ENCODE results near the gene ABCC3. TPM values are rescaled to one million over a fixed set of nuclear protein-coding genes. Genes with fewer than 3 reads are reported as not detected.

Gene ABCC3
- total and polyA plus RNA-seq, 2 of the 8 experiments (the other 6 are each of a cell fraction or from before 2014, with no cell fraction given): 0.35 to 0.37 TPM

- Histone ChIP-seq H3K79me1 (ENCODE audit: low read depth, low read length) (no peaks in the 10 kb centered on the region), H3K9ac (replicated peaks in 1 of 4; ENCODE audit: extremely low read depth in 1 of 4, low read depth in 3 of 4, low read length in 3 of 4) (no peak overlapping the region), H3K56ac (replicated peaks; ENCODE audit: insufficient read length, low read depth, low read length) (no peak overlapping the region), H3K36me3 (ENCODE audit: control insufficient read depth in 2 of 4, insufficient read depth in 4 of 4, low read length in 3 of 4) (no peaks in the 10 kb centered on the region), H2BK20ac (ENCODE audit: low read length) (no peak overlapping the region), H3K4ac (replicated peaks; ENCODE audit: insufficient read length, low read depth, low read length) (no peak overlapping the region), H3K18ac (ENCODE audit: extremely low read depth, low read length) (no peak overlapping the region), H2BK15ac (ENCODE audit: low read length) (no peak overlapping the region), H4K20me1 (replicated peaks in 1 of 2; ENCODE audit: control insufficient read depth in 1 of 2, insufficient read depth in 2 of 2, low read length in 2 of 2) (no peaks in the 10 kb centered on the region), H4K5ac (ENCODE audit: insufficient read length, low read depth, low read length) (no peak overlapping the region), H3K4me1 (replicated peaks in 1 of 4; ENCODE audit: control insufficient read depth in 3 of 4, insufficient read depth in 4 of 4, low read length in 3 of 4) (peaks cover 0 to 7% (median 2%) of the 10 kb centered on the region in 4 experiments; a peak in 3 of 7 replicates), H4K91ac (replicated peaks; ENCODE audit: insufficient read length, low read length) (no peak overlapping the region), H3K27ac (ENCODE audit: low read depth, low read length) (no peak overlapping the region), H2AK5ac (ENCODE audit: low read depth, low read length) (no peak overlapping the region), H2BK5ac (ENCODE audit: low read depth, low read length) (no peak overlapping the region), H3K14ac (ENCODE audit: insufficient read length) (no peak overlapping the region), H3K27me3 (replicated peaks in 1 of 4; ENCODE audit: control insufficient read depth in 3 of 4, extremely low read depth in 1 of 4, insufficient read depth in 3 of 4, low read length in 3 of 4) (no peaks in the 10 kb centered on the region), H2BK120ac (replicated peaks; ENCODE audit: low read depth, low read length) (no peak overlapping the region), H3K23me2 (ENCODE audit: low read depth, low read length) (no peaks in the 10 kb centered on the region), H3K79me2 (ENCODE audit: control insufficient read depth in 1 of 2, insufficient read depth in 2 of 2, low read length in 2 of 2) (no peaks in the 10 kb centered on the region), H4K8ac (ENCODE audit: extremely low read depth, insufficient read depth, low read length) (no peak overlapping the region), H3K9me3 (ENCODE audit: insufficient read depth in 2 of 2, low read depth in 1 of 2, low read length in 1 of 2) (no peaks in the 10 kb centered on the region), H2BK12ac (ENCODE audit: low read depth, low read length) (no peak overlapping the region), H2AFZ (ENCODE audit: low read length) (no peak overlapping the region), H3K4me2 (ENCODE audit: insufficient read depth in 1 of 2, low read depth in 2 of 2, low read length in 2 of 2) (no peak overlapping the region), H3K4me3 (ENCODE audit: extremely low read depth in 1 of 4, insufficient read depth in 2 of 4, low read depth in 3 of 4, low read length in 4 of 4) (no peak overlapping the region), H3K23ac (ENCODE audit: insufficient read length) (no peak overlapping the region)
- DNase-seq (ENCODE audit: low read depth in 1 of 2, low spot score in 2 of 2): no peak
- ChIA-PET POLR2A (ENCODE audit: partially characterized antibody) (interaction anchor here (1.0 kb wide), 1 partner anchor 33 kb away, joined by 3 read pairs; no protein-coding TSS in a partner anchor), CTCF (ENCODE audit: partially characterized antibody) (interaction anchor here (0.6 to 6.4 kb wide), 16 partner anchors 11 to 184 kb away, joined by 3 to 49 read pairs (median 4); partner anchors contain the start of gene CACNA1G)
- no peak for FAIRE-seq
- 80% methylated on average over 8 of the region's 15 CpGs; no CpG with 5 or more reads in 1 of the 2 experiments for WGBS, 2 experiments (ENCODE audit: extremely low coverage in 1 of 2, insufficient coverage in 1 of 2, insufficient read length in 1 of 2, insufficient replicate concordance in 2 of 2, low coverage in 1 of 2, low lambda C conversion rate in 2 of 2, missing lambda C conversion rate in 1 of 2)
- no peak for TF ChIP-seq CTCF (IDR thresholded peaks at IDR 0.05; ENCODE audit: control extremely low read depth in 1 of 3, insufficient read depth in 1 of 3, low read depth in 1 of 3, low read length in 3 of 3)
- no peak for TF ChIP-seq RXRA (IDR thresholded peaks at IDR 0.05; ENCODE audit: insufficient read depth, low read depth, low read length)
- no peak for TF ChIP-seq SP4 (IDR thresholded peaks at IDR 0.05; ENCODE audit: low read length)
- no peak for TF ChIP-seq POU5F1 (IDR thresholded peaks at IDR 0.05; ENCODE audit: low read depth, low read length)
- no peak for TF ChIP-seq CBX8 (IDR thresholded peaks at IDR 0.05; ENCODE audit: borderline replicate concordance, low read depth, low read length)
Observed at GRCh38 chr17:50599606-50600005, 35.1 kb upstream of the ABCC3 start.

Measured in H1 (cell line).